Activated naive CD4-positive, alpha-beta T cell treated with anti-CD3 and anti-CD28 coated beads, Interleukin-2, amount 50 U/mL, for 24 hours (primary cell): ENCODE data around the gene CCNF.
A peak's percentile ranks its signal among the peaks of the same experiment; 100 is the strongest.
"Not testable (repeated sequence)": the region's sequence is repeated elsewhere in the genome, so short reads cannot be mapped to it uniquely, and the experiment has no call there.

Experiments
- H3K27ac Mint-ChIP-seq: one replicate; pipeline ENCODE4 v1.8.0; 2021; ENCODE audit warnings: mild to moderate bottlenecking, mixed read lengths
- H3K27me3 Mint-ChIP-seq: one replicate; pipeline ENCODE4 v1.8.0; 2021; ENCODE audit warnings: mixed read lengths
- H3K36me3 Mint-ChIP-seq: one replicate; pipeline ENCODE4 v1.8.0; 2021; ENCODE audit warnings: mixed read lengths
- H3K4me1 Mint-ChIP-seq: one replicate; pipeline ENCODE4 v1.8.0; 2021; ENCODE audit warnings: mixed read lengths
- H3K4me3 Mint-ChIP-seq: one replicate; pipeline ENCODE4 v1.8.0; 2021; ENCODE audit warnings: mild to moderate bottlenecking, mixed read lengths
- H3K9me3 Mint-ChIP-seq: one replicate; pipeline ENCODE4 v1.8.0; 2021; ENCODE audit warnings: mixed read lengths

Gene CCNF

GRCh38 chr16:2424061-2425007, 4.9 kb upstream of the CCNF start:
- Mint-ChIP-seq H3K27me3 (no peaks in the 10 kb centered on the region), H3K4me3 (no peak overlapping the region), H3K9me3 (no peaks in the 10 kb centered on the region), H3K4me1 (peaks cover 8% of the 10 kb centered on the region), H3K27ac (no peak overlapping the region), H3K36me3 (no peaks in the 10 kb centered on the region)

- Mint-ChIP-seq H3K27ac (no peak overlapping the region), H3K4me1 (peaks cover 12% of the 10 kb centered on the region), H3K36me3 (no peaks in the 10 kb centered on the region), H3K27me3 (no peaks in the 10 kb centered on the region), H3K9me3 (no peaks in the 10 kb centered on the region), H3K4me3 (no peak overlapping the region)
These were observed 4.2 kb upstream of the CCNF start for GRCh38 chr16:2425008-2425518.

DNA sequence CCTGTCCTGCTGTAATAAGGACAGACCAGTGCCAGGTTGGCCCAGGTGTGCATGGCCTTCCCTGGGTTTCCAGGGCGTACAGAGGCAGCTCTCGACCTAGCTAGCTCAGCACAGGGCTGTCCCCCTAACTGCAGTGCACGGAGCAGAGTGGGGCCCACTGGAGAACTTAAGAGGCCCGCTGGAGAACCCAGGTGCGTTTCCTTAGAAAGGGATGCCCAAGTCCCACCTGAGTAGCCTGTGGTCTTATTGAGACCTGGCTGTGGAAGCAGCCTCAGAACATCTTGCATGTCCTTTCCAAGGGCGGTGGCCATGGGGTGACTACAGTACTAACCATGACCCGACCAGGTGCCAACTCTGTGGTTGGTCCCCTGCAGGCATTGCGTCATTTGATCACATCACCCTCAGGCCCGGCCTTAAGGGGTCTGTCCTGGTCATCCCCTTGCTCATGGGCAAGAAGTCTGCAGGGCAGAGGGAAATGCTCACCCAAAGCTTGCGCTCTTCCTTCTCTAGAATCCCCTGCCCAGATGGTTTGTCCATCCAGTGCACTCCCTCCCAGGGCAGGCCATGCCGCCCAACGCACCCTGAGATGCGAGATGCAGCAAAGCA, 3.3 kb upstream of the CCNF start:
- Mint-ChIP-seq H3K9me3 (no peaks in the 10 kb centered on the region), H3K27me3 (no peaks in the 10 kb centered on the region), H3K36me3 (no peaks in the 10 kb centered on the region), H3K4me3 (no peak overlapping the region), H3K27ac (no peak overlapping the region), H3K4me1 (peaks cover 20% of the 10 kb centered on the region)

- Mint-ChIP-seq H3K27ac (no peak overlapping the region), H3K36me3 (no peaks in the 10 kb centered on the region), H3K4me3 (no peak overlapping the region), H3K27me3 (no peaks in the 10 kb centered on the region), H3K4me1 (peaks cover 21% of the 10 kb centered on the region), H3K9me3 (no peaks in the 10 kb centered on the region)
These were observed 2.3 kb upstream of the CCNF start for GRCh38 chr16:2426941-2427361.

DNA sequence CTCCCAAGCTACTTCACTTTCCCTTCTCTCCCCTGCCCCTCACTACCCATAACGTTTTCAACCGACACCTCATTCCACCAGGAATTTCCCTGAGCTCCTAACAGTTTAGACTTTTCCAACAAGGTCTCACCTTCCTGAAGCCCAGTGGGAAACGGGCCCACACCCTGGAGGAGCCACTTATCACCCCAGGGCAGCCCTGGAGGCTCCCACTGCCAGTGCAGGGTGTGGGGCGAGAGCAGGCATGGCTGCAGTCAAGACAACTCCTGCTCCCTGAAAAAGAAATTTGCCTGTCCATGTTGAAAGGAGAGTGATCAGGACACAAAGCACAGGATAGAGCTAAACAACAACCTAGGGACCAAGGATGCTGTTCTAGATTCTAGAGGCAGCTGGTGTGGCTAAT, 1.7 kb upstream of the CCNF start:
- Mint-ChIP-seq H3K36me3 (no peaks in the 10 kb centered on the region), H3K9me3 (no peaks in the 10 kb centered on the region), H3K27me3 (no peaks in the 10 kb centered on the region), H3K27ac (no peak overlapping the region), H3K4me1 (peaks cover 21% of the 10 kb centered on the region), H3K4me3 (peak overlapping the region; percentile 87)

DNA sequence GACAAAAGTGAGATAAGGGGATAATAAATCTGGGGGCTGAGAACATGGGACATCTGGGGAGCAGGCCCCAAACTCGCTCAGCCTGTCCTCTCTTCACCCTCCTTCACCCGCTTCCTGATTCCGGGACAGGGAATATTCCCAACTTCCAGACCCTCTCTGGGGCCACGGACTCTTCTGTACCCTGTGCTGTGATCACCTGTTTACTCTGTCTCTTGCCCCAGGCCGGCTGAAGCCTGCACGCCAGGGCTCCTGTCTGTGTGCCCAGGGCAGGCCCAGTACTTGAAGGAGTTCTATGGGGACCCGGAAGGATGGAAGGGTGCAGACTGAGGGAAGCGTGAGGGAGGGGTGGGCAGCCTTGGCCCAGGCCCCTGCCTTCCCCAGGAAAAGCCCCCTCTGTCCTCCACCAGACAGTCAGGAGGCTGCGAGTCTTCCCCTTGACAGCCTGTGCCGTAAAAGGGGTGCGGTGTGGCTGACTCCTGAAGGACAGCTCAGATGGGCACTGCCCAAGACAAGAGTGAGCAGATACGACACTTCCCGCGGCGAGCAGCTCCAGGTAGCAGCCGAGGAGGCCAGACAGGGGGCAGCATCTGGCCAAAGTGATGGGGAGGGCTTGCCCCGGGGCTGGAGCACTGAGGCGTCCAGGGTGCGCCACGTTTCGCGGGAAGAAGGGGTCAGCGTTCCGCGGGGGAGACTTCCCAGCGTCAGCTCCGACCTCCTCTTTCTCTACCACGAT, 1.0 kb upstream of the CCNF start:
- Mint-ChIP-seq H3K27ac (peak overlapping the region; percentile 84), H3K9me3 (no peaks in the 10 kb centered on the region), H3K4me1 (peaks cover 19% of the 10 kb centered on the region), H3K27me3 (no peaks in the 10 kb centered on the region), H3K36me3 (no peaks in the 10 kb centered on the region), H3K4me3 (peak overlapping the region; percentile 87)

- Mint-ChIP-seq H3K27ac (no peak overlapping the region), H3K36me3 (no peaks in the 10 kb centered on the region), H3K9me3 (no peaks in the 10 kb centered on the region), H3K27me3 (no peaks in the 10 kb centered on the region), H3K4me3 (peak overlapping the region; percentile 87), H3K4me1 (peaks cover 17% of the 10 kb centered on the region)
These were observed 538 bp upstream of the CCNF start for GRCh38 chr16:2428784-2429033.

GRCh38 chr16:2429771-2430663, 770 bp downstream of the CCNF start:
- Mint-ChIP-seq H3K9me3 (no peaks in the 10 kb centered on the region), H3K27ac (peak overlapping the region; percentile 42), H3K36me3 (no peaks in the 10 kb centered on the region), H3K27me3 (no peaks in the 10 kb centered on the region), H3K4me3 (peak overlapping the region; percentile 93), H3K4me1 (peaks cover 17% of the 10 kb centered on the region)

GRCh38 chr16:2432286-2432685, 3.0 kb downstream of the CCNF start:
- no peak overlapping the region for H3K27ac Mint-ChIP-seq
- H3K9me3 Mint-ChIP-seq, result no peaks in the 10 kb centered on the region
- H3K4me3 Mint-ChIP-seq, result no peak overlapping the region
- H3K27me3 Mint-ChIP-seq, result no peaks in the 10 kb centered on the region
- peaks cover 3% of the 10 kb centered on the region for H3K36me3 Mint-ChIP-seq
- peaks cover 17% of the 10 kb centered on the region for H3K4me1 Mint-ChIP-seq

GRCh38 chr16:2432801-2433505, 3.7 kb downstream of the CCNF start:
- Mint-ChIP-seq H3K9me3 (no peaks in the 10 kb centered on the region), H3K4me3 (no peak overlapping the region), H3K36me3 (peaks cover 3% of the 10 kb centered on the region), H3K27ac (no peak overlapping the region), H3K4me1 (peaks cover 17% of the 10 kb centered on the region), H3K27me3 (no peaks in the 10 kb centered on the region)

DNA sequence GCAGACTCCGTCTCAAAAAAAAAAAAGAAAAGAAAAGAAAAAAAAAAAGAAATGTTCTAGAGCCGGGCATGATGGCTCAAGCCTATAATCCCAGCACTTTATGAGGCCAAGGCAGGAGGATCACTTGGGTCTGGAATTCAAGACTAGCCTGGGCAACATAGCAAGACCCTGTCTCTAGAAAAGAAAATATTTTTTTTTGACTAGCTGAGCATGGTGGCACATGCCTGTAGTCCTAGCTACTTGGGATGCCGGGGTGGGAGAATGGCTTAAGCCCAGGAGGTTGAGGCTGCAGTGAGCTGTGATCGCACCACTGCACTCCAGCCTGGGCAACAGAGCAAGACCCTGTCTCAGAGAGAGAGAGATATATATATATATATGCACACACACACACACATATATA, 6.0 kb downstream of the CCNF start:
- H3K27me3 Mint-ChIP-seq, H3K9me3 Mint-ChIP-seq, H3K27ac Mint-ChIP-seq, H3K36me3 Mint-ChIP-seq, H3K4me3 Mint-ChIP-seq: not testable (repeated sequence)
- peaks cover 15% of the 10 kb centered on the region for H3K4me1 Mint-ChIP-seq

DNA sequence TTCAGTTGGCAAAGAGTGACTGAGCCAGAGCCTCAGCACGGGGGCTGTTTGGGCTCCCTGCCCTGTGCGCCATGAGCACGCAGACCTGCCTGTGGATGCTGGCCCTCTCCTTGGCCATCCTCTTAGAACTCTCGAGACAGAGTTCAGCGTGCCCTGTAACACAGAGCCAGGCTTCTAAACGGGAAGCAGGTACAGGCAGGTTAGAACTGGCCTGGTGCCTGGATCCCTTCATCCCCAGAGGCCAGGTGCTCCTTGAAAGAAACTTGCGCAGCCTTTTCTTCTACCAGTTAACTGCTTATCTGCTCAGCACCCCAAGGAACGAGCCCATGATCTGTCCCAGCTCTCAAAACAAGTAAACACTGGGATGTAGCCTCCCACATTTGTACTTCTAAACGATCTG, 6.9 kb downstream of the CCNF start:
- Mint-ChIP-seq H3K36me3 (peaks cover 3% of the 10 kb centered on the region), H3K4me3 (no peak overlapping the region), H3K4me1 (peaks cover 8% of the 10 kb centered on the region), H3K27ac (no peak overlapping the region), H3K9me3 (no peaks in the 10 kb centered on the region), H3K27me3 (no peaks in the 10 kb centered on the region)

- Mint-ChIP-seq H3K36me3 (peaks cover 3% of the 10 kb centered on the region), H3K4me1 (peaks cover 8% of the 10 kb centered on the region), H3K27me3 (no peaks in the 10 kb centered on the region), H3K9me3 (no peaks in the 10 kb centered on the region), H3K4me3 (no peak overlapping the region), H3K27ac (no peak overlapping the region)
These were observed 8.0 kb downstream of the CCNF start for GRCh38 chr16:2437032-2437790.

GRCh38 chr16:2438121-2438520, 8.9 kb downstream of the CCNF start:
- H3K27ac Mint-ChIP-seq, result no peak overlapping the region
- no peaks in the 10 kb centered on the region for H3K27me3 Mint-ChIP-seq
- H3K4me1 Mint-ChIP-seq, result peaks cover 8% of the 10 kb centered on the region
- no peaks in the 10 kb centered on the region for H3K9me3 Mint-ChIP-seq
- H3K36me3 Mint-ChIP-seq, result peaks cover 3% of the 10 kb centered on the region
- no peak overlapping the region for H3K4me3 Mint-ChIP-seq
